PC-3 (cell line): ENCODE measurements around the gene IL17REL. TPM values are rescaled to one million over a fixed set of nuclear protein-coding genes. Genes with fewer than 3 reads are reported as not detected.

Source experiments
- ATAC-seq: fragments of 200-7000 bp; cut with Tn5 transposase; 2 replicates; pipeline ENCODE4 v1.9.1; 2020; ENCODE audit warnings: mild to moderate bottlenecking, moderate library complexity
- Bru-seq: library from RNA; stranded (reverse); fragments of 400-500 nt; gene quantifications from one replicate; lab custom pipeline; 2021; lab: Mats Ljungman, UMichigan
- BruChase-seq, 2 experiments: library from RNA; stranded (reverse); fragments of 400-500 nt; gene quantifications; one replicate each; lab custom pipeline; 2021; lab: Mats Ljungman, UMichigan
- BruUV-seq: library from RNA; stranded (reverse); fragments of 400-500 nt; replicated peaks from 2 replicates; lab custom pipeline; 2021; lab: Mats Ljungman, UMichigan
- CTCF ChIA-PET: fragments of 300-600 bp; sonication (Branson Sonifier 250); formaldehyde crosslinking; loops from one replicate; lab custom pipeline; 2022; ENCODE audit warnings: antibody characterized with exemption; lab: Charles Lee
- POLR2A ChIA-PET: fragments of 300-600 bp; sonication (Branson Sonifier 250); formaldehyde crosslinking; loops from one replicate; lab custom pipeline; 2022; ENCODE audit warnings: antibody characterized with exemption; ENCODE audit not compliant: unreplicated experiment; lab: Charles Lee
- DNase-seq: peaks from one replicate; pipeline ENCODE4 v3.0.0-alpha.2; 2015
- H2AFZ ChIP-seq: fragments of 300-600 bp; sonication (generic); 2 replicates; pipeline ENCODE4 v1.6.0; 2016; ENCODE audit warnings: antibody characterized with exemption, low read length
- H3F3A ChIP-seq: fragments of 300-600 bp; sonication (generic); one replicate; pipeline ENCODE4 v1.6.0; 2017; ENCODE audit warnings: antibody characterized with exemption, low read length, control low read depth, mild to moderate bottlenecking; ENCODE audit not compliant: unreplicated experiment
- H3K27ac ChIP-seq: fragments of 300-600 bp; sonication (generic); 2 replicates; pipeline ENCODE4 v1.5.1; 2016; ENCODE audit warnings: mild to moderate bottlenecking, low read length
- H3K27me3 ChIP-seq: fragments of 300-600 bp; sonication (generic); 2 replicates; pipeline ENCODE4 v1.6.1; 2016; ENCODE audit warnings: low read length, mixed read lengths
- H3K36me3 ChIP-seq: fragments of 300-600 bp; sonication (generic); 2 replicates; pipeline ENCODE4 v1.6.1; 2016; ENCODE audit warnings: low read depth, mixed run types, low read length, mixed read lengths
- H3K4me1 ChIP-seq: fragments of 300-600 bp; sonication (generic); 2 replicates; pipeline ENCODE4 v1.5.1; 2016; ENCODE audit warnings: low read length; ENCODE audit not compliant: insufficient read depth
- H3K4me2 ChIP-seq: fragments of 300-600 bp; sonication (generic); 2 replicates; pipeline ENCODE4 v1.6.0; 2016; ENCODE audit warnings: low read length
- H3K4me3 ChIP-seq: fragments of 300-600 bp; sonication (generic); 2 replicates; pipeline ENCODE4 v1.5.1; 2016; ENCODE audit warnings: mild to moderate bottlenecking, low read length, mixed read lengths
- H3K79me2 ChIP-seq: fragments of 300-600 bp; sonication (generic); 2 replicates; pipeline ENCODE4 v1.6.1; 2017; ENCODE audit warnings: low read length, mixed read lengths
- H3K9ac ChIP-seq: fragments of 300-600 bp; sonication (generic); 2 replicates; pipeline ENCODE4 v1.6.0; 2016; ENCODE audit warnings: mild to moderate bottlenecking, low read length
- H3K9me2 ChIP-seq: fragments of 300-600 bp; sonication (generic); replicated peaks from 2 replicates; pipeline ENCODE4 v1.6.1; 2016; ENCODE audit warnings: mixed run types, low read length, mixed read lengths
- H3K9me3 ChIP-seq: fragments of 300-600 bp; sonication (generic); 2 replicates; pipeline ENCODE4 v1.6.1; 2016; ENCODE audit warnings: low read length, mixed read lengths
- H4K20me1 ChIP-seq: fragments of 300-600 bp; sonication (generic); 2 replicates; pipeline ENCODE4 v1.6.1; 2016; ENCODE audit warnings: low read length, mixed read lengths
- CTCF ChIP-seq: fragments of 300-600 bp; sonication (generic); conservative IDR thresholded peaks from 2 replicates; pipeline ENCODE4 v1.5.1; 2017; ENCODE audit warnings: antibody characterized with exemption, low read depth, mild to moderate bottlenecking, low read length
- EZH2 ChIP-seq: fragments of 300-600 bp; sonication (generic); IDR thresholded peaks from one replicate; pipeline ENCODE4 v1.6.1; 2017; ENCODE audit warnings: antibody characterized with exemption, mild to moderate bottlenecking, low read length; ENCODE audit not compliant: unreplicated experiment
- EZH2phosphoT487 ChIP-seq: fragments of 300-600 bp; sonication (generic); IDR thresholded peaks from 2 replicates; pipeline ENCODE4 v1.6.1; 2018; ENCODE audit warnings: mild to moderate bottlenecking, antibody characterized with exemption, low read length, borderline replicate concordance
- intact Hi-C: fragments of 100-400 bp; cut with micrococcal nuclease; formaldehyde crosslinking; loops from 2 replicates; pipeline ENCODE4 v1.9.0; 2023
- long read RNA-seq: library from polyadenylated mRNA; unstranded; transcript quantifications from one replicate; pipeline ENCODE4 v2.0.0, GENCODE V29; 2021; ENCODE audit not compliant: unreplicated experiment
- total RNA-seq: library from RNA; depleted of rRNA; stranded (reverse); fragments of >200 nt; gene quantifications from 2 replicates; pipeline ENCODE4 v1.2.3, GENCODE V29; 2014; rRNA removed

Gene IL17REL
- total RNA-seq (0.04 TPM in 1 of 2 replicates, not detected in the other), Bru-seq, nascent RNA (percentile 8 among the genes with signal in this experiment), BruChase-seq, experiment 1, labeled RNA remaining after a 6-hour chase (not detected), BruChase-seq, experiment 2, labeled RNA remaining after a 2-hour chase (percentile 11 among the genes with signal in this experiment)
- long read RNA-seq: 0 reads

- POLR2A ChIA-PET: no interaction called here
- H4K20me1 ChIP-seq: no peaks in the 10 kb centered on the region
- H3F3A ChIP-seq: no peaks in the 10 kb centered on the region
- H3K9me2 ChIP-seq: no peaks in the 10 kb centered on the region
- no peak; the same call in 1 of the 2 replicates for TF ChIP-seq CTCF
- TF ChIP-seq EZH2: no peak
- TF ChIP-seq EZH2phosphoT487: no peak
- no TSS peak for BruUV-seq
- intact Hi-C loops: no loop called here
- H3K27me3 ChIP-seq: no peaks in the 10 kb centered on the region
- H3K79me2 ChIP-seq: no peaks in the 10 kb centered on the region
- H3K9me3 ChIP-seq: no peaks in the 10 kb centered on the region
- ATAC-seq: peak; percentile 53
- H2AFZ ChIP-seq: no peak within 1 kb of the TSS
- H3K36me3 ChIP-seq: no peaks in the 10 kb centered on the region
- no peak within 1 kb of the TSS for H3K4me2 ChIP-seq
- H3K9ac ChIP-seq: no peak within 1 kb of the TSS
- H3K27ac ChIP-seq: no peak within 1 kb of the TSS
- peak; percentile 20 for DNase-seq
- H3K4me1 ChIP-seq: peaks cover 11% of the 10 kb centered on the region; the same call in 1 of the 2 replicates
- no peak within 1 kb of the TSS for H3K4me3 ChIP-seq
- CTCF ChIA-PET: no interaction called here
Measured at GRCh38 chr22:50012211-50013181, at the start of gene IL17REL. Gene IL17REL, minus strand, starts transcription at chr22:50012765. Its CDS starts 119 bp downstream, at chr22:50012646.

- Histone ChIP-seq H3K36me3 (no peaks in the 10 kb centered on the region), H3K27ac (no peak overlapping the region), H4K20me1 (no peaks in the 10 kb centered on the region), H3K4me1 (no peaks in the 10 kb centered on the region), H3K9me2 (no peaks in the 10 kb centered on the region), H3K9me3 (no peaks in the 10 kb centered on the region), H3K4me3 (no peak overlapping the region), H3F3A (no peaks in the 10 kb centered on the region), H3K27me3 (no peaks in the 10 kb centered on the region), H3K79me2 (no peaks in the 10 kb centered on the region), H3K9ac (no peak overlapping the region), H3K4me2 (no peak overlapping the region), H2AFZ (no peak overlapping the region)
- CTCF ChIA-PET: no interaction called here
- DNase-seq: no peak
- ATAC-seq: no peak
- TF ChIP-seq CTCF (no peak), EZH2phosphoT487 (no peak), EZH2 (no peak)
- POLR2A ChIA-PET: no interaction called here
- BruUV-seq: no TSS peak
- intact Hi-C loops: no loop called here
Measured at GRCh38 chr22:50061824-50062355, 49.3 kb upstream of the IL17REL start.
